GM08714 (cell line): ENCODE data around the gene GRID2.

Experiments used
- H3K4me3 ChIP-seq: fragments of 200-500 bp; sonication (Bioruptor generic); 2 replicates; pipeline ENCODE4 v1.5.1; 2014; ENCODE audit warnings: mild to moderate bottlenecking, low read length, inconsistent platforms
- ZNF274 ChIP-seq: IDR thresholded peaks from 2 replicates; pipeline ENCODE4 v1.6.1; 2012; ENCODE audit warnings: mild to moderate bottlenecking, low read depth, low read length

GRID2 gene

GRCh38 chr4:93416344-93417128 is 1112.8 kb downstream of the GRID2 start:
- TF ChIP-seq ZNF274: no peak
- no peak overlapping the region for H3K4me3 ChIP-seq

- no peak overlapping the region for H3K4me3 ChIP-seq
Observed at GRCh38 chr4:93431371-93431770, 1127.6 kb downstream of the GRID2 start.

GRCh38 chr4:93433840-93434239 is 1130.1 kb downstream of the GRID2 start:
- no peak for TF ChIP-seq ZNF274
- H3K4me3 ChIP-seq: no peak overlapping the region

More at GRCh38 chr4:93431371-93431770, 1127.6 kb downstream of the GRID2 start:
- TF ChIP-seq ZNF274: no peak

- no peak overlapping the region for H3K4me3 ChIP-seq
- no peak for TF ChIP-seq ZNF274
Observed at GRCh38 chr4:93436000-93436626, 1132.3 kb downstream of the GRID2 start.

GRCh38 chr4:93437991-93438390 is 1134.2 kb downstream of the GRID2 start:
- no peak for TF ChIP-seq ZNF274
- H3K4me3 ChIP-seq: no peak overlapping the region

- no peak overlapping the region for H3K4me3 ChIP-seq
- TF ChIP-seq ZNF274: no peak
Observed at GRCh38 chr4:93444860-93445259, 1141.1 kb downstream of the GRID2 start.

GRCh38 chr4:93446038-93446437 is 1142.3 kb downstream of the GRID2 start:
- TF ChIP-seq ZNF274: no peak
- H3K4me3 ChIP-seq: no peak overlapping the region

GRCh38 chr4:93448691-93449293 is 1145.0 kb downstream of the GRID2 start:
- no peak for TF ChIP-seq ZNF274
- no peak overlapping the region for H3K4me3 ChIP-seq

- no peak overlapping the region for H3K4me3 ChIP-seq
- TF ChIP-seq ZNF274: no peak
Observed at GRCh38 chr4:93451954-93452353, 1148.2 kb downstream of the GRID2 start.

GRCh38 chr4:93461541-93461940 is 1157.8 kb downstream of the GRID2 start:
- TF ChIP-seq ZNF274: no peak

GRCh38 chr4:93466446-93466845 is 1162.7 kb downstream of the GRID2 start:
- H3K4me3 ChIP-seq: no peak overlapping the region
- TF ChIP-seq ZNF274: no peak

More at GRCh38 chr4:93461541-93461940, 1157.8 kb downstream of the GRID2 start:
- no peak overlapping the region for H3K4me3 ChIP-seq

- no peak for TF ChIP-seq ZNF274
- H3K4me3 ChIP-seq: no peak overlapping the region
Observed at GRCh38 chr4:93467484-93468155, 1163.9 kb downstream of the GRID2 start.

- no peak overlapping the region for H3K4me3 ChIP-seq
- no peak for TF ChIP-seq ZNF274
Observed at GRCh38 chr4:93469560-93469959, 1165.8 kb downstream of the GRID2 start.

- no peak for TF ChIP-seq ZNF274
- H3K4me3 ChIP-seq: no peak overlapping the region
Observed at GRCh38 chr4:93475730-93476129, 1172.0 kb downstream of the GRID2 start.
